CD4-positive, alpha-beta T cell treated with Interleukin-4 for 4 hours (primary cell): ENCODE data around the gene TP53BP1.
"Not testable (repeated sequence)": the region's sequence is repeated elsewhere in the genome, so short reads cannot be mapped to it uniquely, and the experiment has no call there.

Source experiments
- DNase-seq: peaks from one replicate; pipeline ENCODE4 v3.0.0-alpha.2; 2020

Gene TP53BP1

GRCh38 chr15:43492673-43493601 is at the start of gene TP53BP1:
Gene TP53BP1, minus strand, starts transcription at chr15:43493156. Its CDS starts 113 bp downstream, at chr15:43493043.
- DNase-seq: peak; percentile 94

- DNase-seq: no peak
Measured at GRCh38 chr15:43541785-43542184, 48.8 kb upstream of the TP53BP1 start.

GRCh38 chr15:43538091-43538490 is 45.1 kb upstream of the TP53BP1 start:
- no peak for DNase-seq

- DNase-seq: no peak
Measured at GRCh38 chr15:43534897-43535296, 41.9 kb upstream of the TP53BP1 start.

GRCh38 chr15:43532826-43533225 is 39.9 kb upstream of the TP53BP1 start:
- DNase-seq: not testable (repeated sequence)

- no peak for DNase-seq
Measured at GRCh38 chr15:43531018-43531670, 38.2 kb upstream of the TP53BP1 start.

GRCh38 chr15:43529587-43530345 is 36.8 kb upstream of the TP53BP1 start:
- DNase-seq: no peak

GRCh38 chr15:43529141-43529540 is 36.2 kb upstream of the TP53BP1 start:
- DNase-seq: no peak

DNA sequence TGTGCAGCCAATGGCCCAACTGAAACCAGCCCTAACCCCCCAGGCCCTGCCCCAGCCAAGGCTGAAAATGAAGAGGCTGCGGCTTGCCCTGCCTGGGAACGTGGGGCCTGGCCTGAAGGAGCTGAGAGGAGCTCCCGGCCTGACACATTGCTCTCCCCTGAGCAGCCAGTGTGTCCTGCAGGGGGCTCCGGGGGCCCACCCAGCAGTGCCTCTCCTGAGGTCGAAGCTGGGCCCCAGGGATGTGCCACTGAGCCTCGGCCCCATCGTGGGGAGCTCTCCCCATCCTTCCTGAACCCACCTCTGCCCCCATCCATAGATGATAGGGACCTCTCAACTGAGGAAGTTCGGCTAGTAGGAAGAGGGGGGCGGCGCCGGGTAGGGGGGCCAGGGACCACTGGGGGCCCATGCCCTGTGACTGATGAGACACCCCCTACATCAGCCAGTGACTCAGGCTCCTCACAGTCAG is 35.6 kb upstream of the TP53BP1 start:
- no peak for DNase-seq

DNA sequence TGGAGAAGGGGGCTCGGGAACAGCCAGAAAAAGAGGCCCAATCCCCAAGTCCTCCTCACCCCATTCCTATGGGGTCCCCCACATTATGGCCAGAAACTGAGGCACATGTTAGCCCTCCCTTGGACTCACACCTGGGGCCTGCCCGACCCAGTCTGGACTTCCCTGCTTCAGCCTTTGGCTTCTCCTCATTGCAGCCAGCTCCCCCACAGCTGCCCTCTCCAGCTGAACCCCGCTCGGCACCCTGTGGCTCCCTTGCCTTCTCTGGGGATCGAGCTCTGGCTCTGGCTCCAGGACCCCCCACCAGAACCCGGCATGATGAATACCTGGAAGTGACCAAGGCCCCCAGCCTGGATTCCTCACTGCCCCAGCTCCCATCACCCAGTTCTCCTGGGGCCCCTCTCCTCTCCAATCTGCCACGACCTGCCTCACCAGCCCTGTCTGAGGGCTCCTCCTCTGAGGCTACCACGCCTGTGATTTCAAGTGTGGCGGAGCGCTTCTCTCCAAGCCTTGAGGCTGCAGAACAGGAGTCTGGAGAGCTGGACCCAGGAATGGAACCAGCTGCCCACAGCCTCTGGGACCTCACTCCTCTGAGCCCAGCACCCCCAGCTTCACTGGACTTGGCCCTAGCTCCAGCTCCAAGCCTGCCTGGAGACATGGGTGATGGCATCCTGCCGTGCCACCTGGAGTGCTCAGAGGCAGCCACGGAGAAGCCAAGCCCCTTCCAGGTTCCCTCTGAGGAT is 35.0 kb upstream of the TP53BP1 start:
- no peak for DNase-seq

GRCh38 chr15:43527016-43527801 is 34.3 kb upstream of the TP53BP1 start:
- DNase-seq: no peak

DNA sequence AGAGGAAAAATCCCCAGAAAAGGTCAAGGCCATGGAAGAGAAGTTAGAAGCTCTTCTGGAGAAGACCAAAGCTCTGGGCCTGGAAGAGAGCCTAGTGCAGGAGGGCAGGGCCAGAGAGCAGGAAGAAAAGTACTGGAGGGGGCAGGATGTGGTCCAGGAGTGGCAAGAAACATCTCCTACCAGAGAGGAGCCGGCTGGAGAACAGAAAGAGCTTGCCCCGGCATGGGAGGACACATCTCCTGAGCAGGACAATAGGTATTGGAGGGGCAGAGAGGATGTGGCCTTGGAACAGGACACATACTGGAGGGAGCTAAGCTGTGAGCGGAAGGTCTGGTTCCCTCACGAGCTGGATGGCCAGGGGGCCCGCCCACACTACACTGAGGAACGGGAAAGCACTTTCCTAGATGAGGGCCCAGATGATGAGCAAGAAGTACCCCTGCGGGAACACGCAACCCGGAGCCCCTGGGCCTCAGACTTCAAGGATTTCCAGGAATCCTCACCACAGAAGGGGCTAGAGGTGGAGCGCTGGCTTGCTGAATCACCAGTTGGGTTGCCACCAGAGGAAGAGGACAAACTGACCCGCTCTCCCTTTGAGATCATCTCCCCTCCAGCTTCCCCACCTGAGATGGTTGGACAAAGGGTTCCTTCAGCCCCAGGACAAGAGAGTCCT is 33.4 kb upstream of the TP53BP1 start:
- no peak for DNase-seq

GRCh38 chr15:43525131-43525530 is 32.2 kb upstream of the TP53BP1 start:
- no peak for DNase-seq

GRCh38 chr15:43524254-43524845 is 31.4 kb upstream of the TP53BP1 start:
- no peak for DNase-seq

- DNase-seq: no peak
Measured at GRCh38 chr15:43523646-43524045, 30.7 kb upstream of the TP53BP1 start.

GRCh38 chr15:43522247-43522646 is 29.3 kb upstream of the TP53BP1 start:
- no peak for DNase-seq

GRCh38 chr15:43521419-43521818 is 28.5 kb upstream of the TP53BP1 start:
- no peak for DNase-seq

DNA sequence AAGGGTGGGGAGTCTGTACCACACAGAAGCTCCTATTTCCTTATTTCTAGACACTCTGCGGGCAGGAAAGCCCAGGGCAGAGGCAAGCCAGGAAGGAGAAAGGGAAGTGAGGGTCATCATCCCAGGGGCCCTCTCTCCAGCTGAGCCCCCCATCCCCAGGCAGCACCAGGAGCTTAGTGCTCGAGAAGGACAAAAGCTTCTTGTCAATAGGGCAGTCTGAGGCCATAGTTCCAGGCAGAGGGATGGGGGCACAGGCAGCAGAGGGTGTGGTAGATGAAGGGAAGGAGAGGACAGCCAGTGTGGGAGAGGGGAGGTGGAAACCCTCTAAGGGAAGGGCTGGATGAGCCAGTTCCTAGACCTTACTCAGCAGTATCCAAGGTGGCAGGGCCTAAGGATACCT is 27.2 kb upstream of the TP53BP1 start:
- no peak for DNase-seq

DNA sequence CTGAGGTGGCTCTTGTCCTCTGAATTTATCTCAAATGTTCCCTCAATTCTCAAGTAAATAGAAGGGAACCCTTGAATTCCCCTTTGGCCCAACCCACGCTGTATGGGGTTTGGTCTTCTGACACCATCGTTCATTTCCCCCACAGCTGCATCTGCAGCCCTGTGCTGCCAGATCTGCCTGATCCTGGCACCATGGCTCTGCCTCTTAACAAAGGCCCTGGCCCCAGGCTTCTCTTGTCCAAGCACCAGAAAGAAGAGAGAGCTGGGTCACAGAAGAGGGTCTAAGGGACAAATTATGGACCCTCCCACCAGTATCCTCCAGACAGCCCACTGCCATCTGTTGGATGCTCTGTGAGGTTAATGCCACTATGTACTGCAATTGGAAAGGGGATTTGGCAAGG is 26.2 kb upstream of the TP53BP1 start:
- no peak for DNase-seq

DNA sequence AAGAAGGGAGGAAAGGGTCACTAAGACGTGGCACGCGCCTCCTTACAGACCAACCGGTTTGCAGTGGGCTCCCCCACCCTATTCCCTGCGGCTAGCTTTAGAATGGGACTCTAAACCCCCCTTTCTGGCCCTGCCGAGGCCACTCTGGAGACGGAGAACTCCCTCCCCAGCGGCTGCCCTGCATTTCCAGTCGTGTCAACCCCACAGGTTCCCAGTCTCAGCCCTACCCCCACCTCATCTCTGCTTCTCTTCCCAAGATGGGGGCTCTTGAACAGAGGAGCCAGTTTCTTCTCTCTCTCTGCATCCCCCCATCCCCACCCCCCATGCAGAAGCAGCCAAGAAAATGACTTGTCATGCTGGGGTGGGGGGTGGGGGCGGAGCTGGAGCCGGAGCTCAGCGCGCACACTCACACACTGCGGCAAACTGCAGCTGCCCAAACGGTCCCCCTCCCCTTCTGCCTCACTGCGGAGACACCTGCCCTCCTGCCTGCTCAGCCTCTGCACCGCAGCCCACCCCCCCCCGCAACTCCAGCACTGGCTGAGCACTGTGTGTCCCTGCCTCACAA is 25.3 kb upstream of the TP53BP1 start:
- no peak for DNase-seq
